Activated T-helper 1 cell treated with anti-CD3 and anti-CD28 coated beads, Interleukin-12 subunit alpha, Interleukin-12 subunit beta, Interleukin-2, Interleukin-4 antibody, amounts not matched to agents 30 ng/mL and 10 ng/mL and 1 ng/mL, durations not matched to agents 14 hours and 24 hours and 36 hours (primary cell): ENCODE data around the gene DRD4. TPM values are rescaled to one million over a fixed set of nuclear protein-coding genes. Genes with fewer than 3 reads are reported as not detected.

Experiments
- DNase-seq: peaks from one replicate; pipeline ENCODE4 v3.0.0; 2021; ENCODE audit warnings: low spot score
- H3K27ac Mint-ChIP-seq: one replicate; pipeline ENCODE4 v1.8.0; 2021; ENCODE audit warnings: mild to moderate bottlenecking, mixed read lengths
- H3K27me3 Mint-ChIP-seq: one replicate; pipeline ENCODE4 v1.8.0; 2022; ENCODE audit warnings: mild to moderate bottlenecking, moderate library complexity, mixed read lengths; ENCODE audit not compliant: insufficient read depth
- H3K36me3 Mint-ChIP-seq: one replicate; pipeline ENCODE4 v1.8.0; 2021; ENCODE audit warnings: low read depth, mixed read lengths
- H3K4me1 Mint-ChIP-seq: one replicate; pipeline ENCODE4 v1.8.0; 2021; ENCODE audit warnings: low read depth, mixed read lengths
- H3K4me3 Mint-ChIP-seq: one replicate; pipeline ENCODE4 v1.8.0; 2021; ENCODE audit warnings: mild to moderate bottlenecking, moderate library complexity, mixed read lengths
- H3K9me3 Mint-ChIP-seq: one replicate; pipeline ENCODE4 v1.8.0; 2021; ENCODE audit warnings: mixed read lengths
- intact Hi-C: fragments of 100-400 bp; cut with micrococcal nuclease; formaldehyde crosslinking; loops from one replicate; pipeline ENCODE4 v1.15.1; 2024
- total RNA-seq: library from RNA; stranded (reverse); gene quantifications from 2 replicates; pipeline ENCODE4 v1.2.3, GENCODE V29; 2022

DRD4 gene
- 0.34 and 0.47 TPM in 2 replicates for total RNA-seq

DNA sequence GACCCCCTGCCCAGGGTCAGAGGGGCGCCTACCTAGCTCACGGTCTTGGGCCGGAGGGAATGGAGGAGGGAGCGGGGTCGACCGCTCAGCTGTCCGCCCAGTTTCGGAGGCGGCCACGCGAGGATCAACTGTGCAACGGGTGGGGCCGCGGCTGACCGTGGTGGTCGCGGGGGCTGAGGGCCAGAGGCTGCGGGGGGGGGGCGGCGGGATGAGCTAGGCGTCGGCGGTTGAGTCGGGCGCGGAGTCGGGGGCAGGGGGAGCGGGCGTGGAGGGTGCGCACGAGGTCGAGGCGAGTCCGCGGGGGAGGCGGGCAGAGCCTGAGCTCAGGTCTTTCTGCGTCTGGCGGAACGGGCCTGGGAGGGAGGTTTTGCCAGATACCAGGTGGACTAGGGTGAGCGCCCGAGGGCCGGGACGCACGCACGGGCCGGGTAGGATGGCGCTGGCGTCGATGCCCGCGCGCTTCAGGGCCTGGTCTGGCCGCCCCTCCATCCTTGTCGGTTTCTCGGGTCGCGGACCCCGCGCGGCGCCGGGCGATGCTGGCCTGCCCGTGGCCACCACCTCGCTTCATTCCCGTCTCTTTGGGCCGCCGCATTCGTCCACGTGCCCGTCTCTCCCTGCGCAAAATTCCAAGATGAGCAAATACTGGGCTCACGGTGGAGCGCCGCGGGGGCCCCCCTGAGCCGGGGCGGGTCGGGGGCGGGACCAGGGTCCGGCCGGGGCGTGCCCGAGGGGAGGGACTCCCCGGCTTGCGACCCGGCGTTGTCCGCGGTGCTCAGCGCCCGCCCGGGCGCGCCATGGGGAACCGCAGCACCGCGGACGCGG lies at the start of gene DRD4:
DRD4 (plus strand) TSS at position 759 of the 822 bp plus-strand sequence; CDS start at position 795, 36 bp downstream.
- DNase-seq = no peak
- Mint-ChIP-seq H3K9me3 (no peaks in the 10 kb centered on the region), H3K4me1 (no peaks in the 10 kb centered on the region), H3K4me3 (peak within 1 kb of the TSS; percentile 19), H3K36me3 (peaks cover 2% of the 10 kb centered on the region), H3K27me3 (peaks cover 20% of the 10 kb centered on the region), H3K27ac (no peak within 1 kb of the TSS)
- intact Hi-C loops = no loop called here

DNA sequence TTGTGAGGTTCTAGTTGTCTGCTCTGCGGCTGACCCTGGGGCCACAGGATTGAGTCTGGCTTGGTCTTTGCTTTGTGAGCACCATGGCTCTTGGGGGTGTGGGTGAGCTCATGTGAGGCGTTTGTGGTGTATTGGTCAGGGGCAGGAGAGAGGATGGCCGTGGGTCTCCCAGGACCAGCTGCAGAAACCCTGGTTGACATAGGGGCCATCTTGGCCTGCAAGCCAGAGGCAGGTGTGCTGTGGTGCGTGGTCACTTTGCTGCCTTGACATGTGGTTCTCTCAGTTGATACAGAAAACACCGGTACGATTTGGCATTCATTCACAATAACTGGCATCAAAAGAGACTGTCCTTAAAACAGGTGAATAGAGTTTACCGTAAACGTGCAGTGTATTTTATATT lies 49.5 kb upstream of the DRD4 start:
- peak overlapping the region; percentile 81 for H3K4me3 Mint-ChIP-seq
- H3K27me3 Mint-ChIP-seq = no peaks in the 10 kb centered on the region
- H3K4me1 Mint-ChIP-seq = peaks cover 23% of the 10 kb centered on the region
- H3K9me3 Mint-ChIP-seq = no peaks in the 10 kb centered on the region
- DNase-seq = no peak
- peaks cover 32% of the 10 kb centered on the region for H3K36me3 Mint-ChIP-seq
- H3K27ac Mint-ChIP-seq = peak overlapping the region; percentile 99
- intact Hi-C loops = no loop called here

- Mint-ChIP-seq H3K9me3 (no peaks in the 10 kb centered on the region), H3K4me1 (peaks cover 23% of the 10 kb centered on the region), H3K36me3 (peaks cover 35% of the 10 kb centered on the region), H3K27ac (peak overlapping the region; percentile 99), H3K27me3 (no peaks in the 10 kb centered on the region), H3K4me3 (peak overlapping the region; percentile 81)
- intact Hi-C loops = loop anchor here (1.0 kb wide), 1 partner anchor 27 kb away; the partner anchor contains the start of gene IRF7
- DNase-seq = peak; percentile 60
Measured at GRCh38 chr11:587978-588380, 49.1 kb upstream of the DRD4 start.

- Mint-ChIP-seq H3K4me1 (peaks cover 23% of the 10 kb centered on the region), H3K27ac (no peak overlapping the region), H3K4me3 (no peak overlapping the region), H3K36me3 (peaks cover 41% of the 10 kb centered on the region), H3K27me3 (no peaks in the 10 kb centered on the region), H3K9me3 (no peaks in the 10 kb centered on the region)
- intact Hi-C loops = no loop called here
- no peak for DNase-seq
Measured at GRCh38 chr11:589798-590197, 47.3 kb upstream of the DRD4 start.

DNA sequence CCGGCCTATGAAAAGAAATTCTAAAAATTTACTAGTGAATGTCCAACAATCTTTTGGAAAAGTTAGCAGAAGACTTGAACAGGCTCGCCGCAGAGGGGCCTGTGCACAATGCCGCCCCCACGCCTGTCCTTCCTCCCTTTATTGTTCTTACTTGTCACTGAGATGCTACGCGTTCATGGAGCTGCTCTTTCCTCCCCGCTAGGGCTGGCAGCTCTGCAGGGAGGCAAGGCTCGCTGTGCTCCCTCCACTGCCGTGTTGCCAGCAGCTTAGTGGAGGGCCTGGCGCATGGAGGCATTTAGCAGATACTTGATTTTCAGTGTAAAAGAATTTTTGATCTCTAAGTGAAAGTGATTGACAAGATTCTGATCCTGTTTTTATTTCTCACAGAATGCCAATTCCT lies 46.1 kb upstream of the DRD4 start:
- Mint-ChIP-seq H3K9me3 (no peaks in the 10 kb centered on the region), H3K27ac (no peak overlapping the region), H3K4me1 (peaks cover 24% of the 10 kb centered on the region), H3K36me3 (peaks cover 40% of the 10 kb centered on the region), H3K27me3 (no peaks in the 10 kb centered on the region), H3K4me3 (no peak overlapping the region)
- intact Hi-C loops = no loop called here
- DNase-seq = no peak

DNA sequence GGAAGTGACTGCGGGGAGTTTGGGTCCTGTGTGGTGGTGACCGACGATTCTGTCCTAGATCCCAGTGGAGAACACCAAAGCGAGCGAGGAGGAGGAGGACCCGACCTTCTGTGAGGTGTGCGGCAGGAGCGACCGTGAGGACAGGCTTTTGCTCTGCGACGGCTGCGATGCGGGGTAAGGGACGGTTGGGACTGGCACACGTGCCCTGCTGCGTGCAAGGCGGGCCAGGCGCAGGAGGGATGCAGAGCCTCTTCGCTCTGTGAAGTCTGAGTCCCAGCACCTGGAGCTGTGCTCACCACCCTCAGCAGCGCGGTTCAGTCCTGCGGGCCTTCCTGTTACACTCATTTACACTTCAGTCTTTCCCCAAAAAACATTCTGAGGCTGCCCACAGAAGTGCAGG lies 44.6 kb upstream of the DRD4 start:
- Mint-ChIP-seq H3K27ac (no peak overlapping the region), H3K4me1 (peaks cover 19% of the 10 kb centered on the region), H3K27me3 (no peaks in the 10 kb centered on the region), H3K36me3 (peaks cover 39% of the 10 kb centered on the region), H3K4me3 (no peak overlapping the region), H3K9me3 (no peaks in the 10 kb centered on the region)
- DNase-seq = no peak
- intact Hi-C loops = no loop called here

DNA sequence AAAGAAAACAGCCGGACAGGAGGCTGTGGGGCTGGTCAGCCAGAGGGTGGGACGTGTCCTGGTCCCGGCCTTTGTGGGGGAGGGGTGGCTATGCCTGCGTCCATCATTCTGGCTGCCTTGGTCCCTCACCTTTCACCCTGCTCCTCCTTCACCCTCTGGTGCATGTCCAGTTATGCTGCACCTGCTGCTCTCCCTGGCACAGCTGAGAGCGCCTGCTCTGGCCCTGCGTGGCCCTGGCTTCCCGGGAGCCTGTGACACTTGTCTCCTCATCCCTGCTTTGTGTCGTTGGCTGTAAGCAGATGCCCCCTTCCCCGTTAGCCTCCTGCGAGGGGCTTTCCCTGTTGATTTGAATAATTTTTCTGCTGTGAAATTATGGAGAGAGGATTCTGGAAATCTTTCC lies 44.2 kb upstream of the DRD4 start:
- Mint-ChIP-seq H3K36me3 (peaks cover 38% of the 10 kb centered on the region), H3K9me3 (no peaks in the 10 kb centered on the region), H3K4me1 (peaks cover 15% of the 10 kb centered on the region), H3K27me3 (no peaks in the 10 kb centered on the region), H3K27ac (no peak overlapping the region), H3K4me3 (no peak overlapping the region)
- DNase-seq = no peak
- intact Hi-C loops = no loop called here

DNA sequence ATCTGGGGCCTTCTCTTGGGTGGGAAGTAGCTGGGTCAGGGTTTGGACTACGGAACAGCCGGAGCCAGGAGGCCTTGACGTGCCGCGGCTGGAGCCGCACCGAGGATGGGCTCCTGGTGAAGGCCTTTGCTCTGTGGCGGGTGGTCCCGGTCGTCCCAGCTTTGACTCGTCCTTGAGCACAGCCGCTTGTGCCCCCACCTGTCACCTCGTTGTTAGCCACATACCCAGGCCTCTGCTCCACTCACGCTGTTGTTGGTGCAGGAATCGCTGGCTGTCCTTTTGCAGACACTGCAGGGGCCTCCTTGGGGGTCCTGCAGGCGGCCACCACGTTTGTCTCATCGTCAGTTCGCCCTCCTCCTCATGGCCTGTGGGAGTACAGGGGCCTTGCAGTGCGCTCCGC lies 43.7 kb upstream of the DRD4 start:
- Mint-ChIP-seq H3K36me3 (peaks cover 34% of the 10 kb centered on the region), H3K9me3 (no peaks in the 10 kb centered on the region), H3K27me3 (no peaks in the 10 kb centered on the region), H3K4me1 (peaks cover 11% of the 10 kb centered on the region), H3K27ac (no peak overlapping the region), H3K4me3 (no peak overlapping the region)
- intact Hi-C loops = no loop called here
- DNase-seq = no peak

DNA sequence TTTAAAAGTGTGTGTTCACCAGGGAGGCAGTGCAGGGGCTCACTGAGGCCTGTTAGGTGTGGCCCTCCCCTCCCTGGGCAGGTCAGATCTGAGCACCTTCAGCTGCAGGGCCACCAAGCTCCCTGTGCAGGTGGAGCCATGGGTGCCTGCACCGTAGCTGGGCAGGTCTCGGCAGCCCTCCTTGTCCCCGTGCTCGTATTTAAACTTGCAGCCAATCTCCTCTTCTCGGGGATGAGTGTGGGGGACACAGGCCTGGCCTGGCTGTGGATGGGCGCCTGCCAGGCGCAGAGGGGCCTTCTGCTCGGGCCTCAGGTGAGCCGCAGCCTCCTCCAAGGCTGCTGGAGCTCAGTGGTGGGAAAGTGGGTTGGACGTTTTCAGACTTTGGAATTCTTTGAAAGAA lies 41.7 kb upstream of the DRD4 start:
- no peak for DNase-seq
- Mint-ChIP-seq H3K4me1 (peaks cover 7% of the 10 kb centered on the region), H3K4me3 (no peak overlapping the region), H3K36me3 (peaks cover 32% of the 10 kb centered on the region), H3K9me3 (no peaks in the 10 kb centered on the region), H3K27ac (no peak overlapping the region), H3K27me3 (no peaks in the 10 kb centered on the region)
- intact Hi-C loops = no loop called here

- DNase-seq = no peak
- Mint-ChIP-seq H3K36me3 (peaks cover 29% of the 10 kb centered on the region), H3K4me1 (peaks cover 7% of the 10 kb centered on the region), H3K4me3 (no peak overlapping the region), H3K27me3 (no peaks in the 10 kb centered on the region), H3K9me3 (no peaks in the 10 kb centered on the region), H3K27ac (no peak overlapping the region)
- intact Hi-C loops = no loop called here
Measured at GRCh38 chr11:596374-596773, 40.7 kb upstream of the DRD4 start.

- H3K27ac Mint-ChIP-seq = no peak overlapping the region
Measured at GRCh38 chr11:597166-597725, 39.8 kb upstream of the DRD4 start.

GRCh38 chr11:598005-598680 lies 38.9 kb upstream of the DRD4 start:
- Mint-ChIP-seq H3K27ac (no peak overlapping the region), H3K4me3 (no peak overlapping the region), H3K36me3 (peaks cover 22% of the 10 kb centered on the region), H3K9me3 (no peaks in the 10 kb centered on the region), H3K27me3 (no peaks in the 10 kb centered on the region), H3K4me1 (peaks cover 7% of the 10 kb centered on the region)
- intact Hi-C loops = no loop called here
- no peak for DNase-seq

More at GRCh38 chr11:597166-597725, 39.8 kb upstream of the DRD4 start:
- H3K9me3 Mint-ChIP-seq = no peaks in the 10 kb centered on the region
- no peak for DNase-seq
- peaks cover 7% of the 10 kb centered on the region for H3K4me1 Mint-ChIP-seq
- H3K4me3 Mint-ChIP-seq = no peak overlapping the region
- peaks cover 30% of the 10 kb centered on the region for H3K36me3 Mint-ChIP-seq
- intact Hi-C loops = no loop called here
- no peaks in the 10 kb centered on the region for H3K27me3 Mint-ChIP-seq

GRCh38 chr11:601573-602245 lies 35.4 kb upstream of the DRD4 start:
- intact Hi-C loops = no loop called here
- Mint-ChIP-seq H3K36me3 (peaks cover 22% of the 10 kb centered on the region), H3K9me3 (no peaks in the 10 kb centered on the region), H3K27ac (no peak overlapping the region), H3K4me1 (no peaks in the 10 kb centered on the region), H3K27me3 (no peaks in the 10 kb centered on the region), H3K4me3 (no peak overlapping the region)
- DNase-seq = no peak
